GM20000 (cell line): ENCODE data around the gene OLA1.

Experiments
- DNase-seq: peaks from one replicate; pipeline ENCODE4 v3.0.0; 2012; ENCODE audit warnings: low spot score
- TF ChIP-seq, protein P1 (sequence below): IDR thresholded peaks from 2 replicates; pipeline ENCODE4 v1.5.1; 2012; ENCODE audit warnings: mild to moderate bottlenecking, control low read depth; ENCODE audit errors: extremely low read depth, missing control alignments

OLA1 gene

GRCh38 chr2:174023591-174024523 lies 224.5 kb downstream of the OLA1 start:
- no peak for DNase-seq
- TF ChIP-seq, protein P1, sequence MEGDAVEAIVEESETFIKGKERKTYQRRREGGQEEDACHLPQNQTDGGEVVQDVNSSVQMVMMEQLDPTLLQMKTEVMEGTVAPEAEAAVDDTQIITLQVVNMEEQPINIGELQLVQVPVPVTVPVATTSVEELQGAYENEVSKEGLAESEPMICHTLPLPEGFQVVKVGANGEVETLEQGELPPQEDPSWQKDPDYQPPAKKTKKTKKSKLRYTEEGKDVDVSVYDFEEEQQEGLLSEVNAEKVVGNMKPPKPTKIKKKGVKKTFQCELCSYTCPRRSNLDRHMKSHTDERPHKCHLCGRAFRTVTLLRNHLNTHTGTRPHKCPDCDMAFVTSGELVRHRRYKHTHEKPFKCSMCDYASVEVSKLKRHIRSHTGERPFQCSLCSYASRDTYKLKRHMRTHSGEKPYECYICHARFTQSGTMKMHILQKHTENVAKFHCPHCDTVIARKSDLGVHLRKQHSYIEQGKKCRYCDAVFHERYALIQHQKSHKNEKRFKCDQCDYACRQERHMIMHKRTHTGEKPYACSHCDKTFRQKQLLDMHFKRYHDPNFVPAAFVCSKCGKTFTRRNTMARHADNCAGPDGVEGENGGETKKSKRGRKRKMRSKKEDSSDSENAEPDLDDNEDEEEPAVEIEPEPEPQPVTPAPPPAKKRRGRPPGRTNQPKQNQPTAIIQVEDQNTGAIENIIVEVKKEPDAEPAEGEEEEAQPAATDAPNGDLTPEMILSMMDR: no peak
